ENCODE measurements around the gene KRT25. TPM values are rescaled to one million over a fixed set of nuclear protein-coding genes. Genes with fewer than 3 reads are reported as not detected.
A peak's percentile ranks its signal among the peaks of the same experiment; 100 is the strongest.
"Not testable (repeated sequence)": the region's sequence is repeated elsewhere in the genome, so short reads cannot be mapped to it uniquely, and the experiment has no call there.

KRT25 gene
- total RNA-seq, 2 donors from 2014 or later: not detected

GRCh38 chr17:40779181-40779909, 24.2 kb upstream of the KRT25 start:
- H3K27ac Mint-ChIP-seq: no peak overlapping the region
- peak overlapping the region; percentile 53 to 63 for H3K4me3 Mint-ChIP-seq
- H3K27me3 Mint-ChIP-seq (ENCODE audit: low read depth): peaks cover 59% of the 10 kb centered on the region
- ATAC-seq (replicated peaks in 1 of 2) (peak in 1 of 2 donors; percentile 49), DNase-seq (peak; percentile 9 to 30)
- no peaks in the 10 kb centered on the region for H3K9me3 Mint-ChIP-seq
- H3K36me3 Mint-ChIP-seq (ENCODE audit: insufficient read depth in 2 of 2): no peaks in the 10 kb centered on the region
- H3K4me1 Mint-ChIP-seq (ENCODE audit: low read depth): peaks cover 9% of the 10 kb centered on the region

- no peaks in the 10 kb centered on the region for H3K36me3 Mint-ChIP-seq (ENCODE audit: insufficient read depth in 2 of 2)
- no peaks in the 10 kb centered on the region for H3K9me3 Mint-ChIP-seq
- ATAC-seq (replicated peaks in 1 of 2) (no peak), DNase-seq (no peak)
- peaks cover 62% of the 10 kb centered on the region for H3K27me3 Mint-ChIP-seq (ENCODE audit: low read depth)
- peaks cover 9% of the 10 kb centered on the region for H3K4me1 Mint-ChIP-seq (ENCODE audit: low read depth)
- no peak overlapping the region for H3K4me3 Mint-ChIP-seq
- no peak overlapping the region for H3K27ac Mint-ChIP-seq
These were observed 23.3 kb upstream of the KRT25 start for GRCh38 chr17:40778461-40778860.

GRCh38 chr17:40777971-40778370, 22.8 kb upstream of the KRT25 start:
- Mint-ChIP-seq H3K4me3 (no peak overlapping the region), H3K27ac (no peak overlapping the region), H3K4me1 (ENCODE audit: low read depth) (peaks cover 9% of the 10 kb centered on the region), H3K27me3 (ENCODE audit: low read depth) (peaks cover 63% of the 10 kb centered on the region), H3K9me3 (no peaks in the 10 kb centered on the region), H3K36me3 (ENCODE audit: insufficient read depth in 2 of 2) (no peaks in the 10 kb centered on the region)
- DNase-seq: no peak
- ATAC-seq (replicated peaks in 1 of 2): no peak

GRCh38 chr17:40777459-40777858, 22.3 kb upstream of the KRT25 start:
- no peaks in the 10 kb centered on the region for H3K9me3 Mint-ChIP-seq
- H3K4me3 Mint-ChIP-seq: no peak overlapping the region
- H3K27me3 Mint-ChIP-seq (ENCODE audit: low read depth): peaks cover 68% of the 10 kb centered on the region
- H3K36me3 Mint-ChIP-seq (ENCODE audit: insufficient read depth in 2 of 2): no peaks in the 10 kb centered on the region
- peaks cover 9% of the 10 kb centered on the region for H3K4me1 Mint-ChIP-seq (ENCODE audit: low read depth)
- ATAC-seq (replicated peaks in 1 of 2) (no peak), DNase-seq (no peak)
- no peak overlapping the region for H3K27ac Mint-ChIP-seq

- Mint-ChIP-seq H3K4me1 (ENCODE audit: low read depth) (peaks cover 9% of the 10 kb centered on the region), H3K9me3 (no peaks in the 10 kb centered on the region), H3K27me3 (ENCODE audit: low read depth) (peaks cover 77% of the 10 kb centered on the region), H3K36me3 (ENCODE audit: insufficient read depth in 2 of 2) (no peaks in the 10 kb centered on the region), H3K27ac (no peak overlapping the region), H3K4me3 (no peak overlapping the region)
- ATAC-seq (replicated peaks in 1 of 2) (no peak), DNase-seq (no peak)
These were observed 20.8 kb upstream of the KRT25 start for GRCh38 chr17:40775945-40776344.

GRCh38 chr17:40772101-40772500, 17.0 kb upstream of the KRT25 start, which contains the start of gene KRT26:
Gene KRT26 (minus strand): TSS chr17:40772201. CDS start chr17:40772113, 88 bp downstream.
- no peaks in the 10 kb centered on the region for H3K36me3 Mint-ChIP-seq (ENCODE audit: insufficient read depth in 2 of 2)
- H3K4me3 Mint-ChIP-seq: no peak within 1 kb of the TSS
- no peaks in the 10 kb centered on the region for H3K9me3 Mint-ChIP-seq
- DNase-seq (no peak), ATAC-seq (replicated peaks in 1 of 2) (no peak)
- no peaks in the 10 kb centered on the region for H3K4me1 Mint-ChIP-seq (ENCODE audit: low read depth)
- no peak within 1 kb of the TSS for H3K27ac Mint-ChIP-seq
- peaks cover 52% of the 10 kb centered on the region for H3K27me3 Mint-ChIP-seq (ENCODE audit: low read depth)

- Mint-ChIP-seq H3K9me3 (peaks cover 15 to 16% of the 10 kb centered on the region in 2 donors), H3K36me3 (ENCODE audit: insufficient read depth in 2 of 2) (peaks cover 11 to 14% of the 10 kb centered on the region in 2 donors), H3K4me3 (no peak overlapping the region), H3K4me1 (ENCODE audit: low read depth) (no peaks in the 10 kb centered on the region), H3K27me3 (ENCODE audit: low read depth) (peaks cover 26% of the 10 kb centered on the region), H3K27ac (no peak overlapping the region)
- DNase-seq: no peak
- ATAC-seq (replicated peaks in 1 of 2): no peak
These were observed 10.5 kb upstream of the KRT25 start for GRCh38 chr17:40765657-40766056.

GRCh38 chr17:40763752-40764151, 8.6 kb upstream of the KRT25 start:
- no peaks in the 10 kb centered on the region for H3K4me1 Mint-ChIP-seq (ENCODE audit: low read depth)
- no peak overlapping the region for H3K4me3 Mint-ChIP-seq
- ATAC-seq (replicated peaks in 1 of 2) (no peak), DNase-seq (no peak)
- H3K36me3 Mint-ChIP-seq (ENCODE audit: insufficient read depth in 2 of 2): peaks cover 23 to 24% of the 10 kb centered on the region in 2 donors
- H3K27me3 Mint-ChIP-seq (ENCODE audit: low read depth): peaks cover 29% of the 10 kb centered on the region
- H3K27ac Mint-ChIP-seq: no peak overlapping the region
- peaks cover 26% of the 10 kb centered on the region in 2 donors for H3K9me3 Mint-ChIP-seq

GRCh38 chr17:40760105-40761016, 5.2 kb upstream of the KRT25 start:
- H3K9me3 Mint-ChIP-seq: peaks cover 31 to 35% of the 10 kb centered on the region in 2 donors
- DNase-seq: no peak
- ATAC-seq (replicated peaks in 1 of 2): no peak
- no peaks in the 10 kb centered on the region for H3K4me1 Mint-ChIP-seq (ENCODE audit: low read depth)
- no peak overlapping the region for H3K27ac Mint-ChIP-seq
- H3K27me3 Mint-ChIP-seq (ENCODE audit: low read depth): peaks cover 46% of the 10 kb centered on the region
- no peak overlapping the region for H3K4me3 Mint-ChIP-seq
- peaks cover 23 to 26% of the 10 kb centered on the region in 2 donors for H3K36me3 Mint-ChIP-seq (ENCODE audit: insufficient read depth in 2 of 2)

GRCh38 chr17:40753804-40754203, 1.3 kb downstream of the KRT25 start:
- Mint-ChIP-seq H3K36me3 (ENCODE audit: insufficient read depth in 2 of 2) (peaks cover 0 to 2% of the 10 kb centered on the region in 2 donors), H3K9me3 (peaks cover 6 to 8% of the 10 kb centered on the region in 2 donors), H3K4me1 (ENCODE audit: low read depth) (no peaks in the 10 kb centered on the region), H3K27me3 (ENCODE audit: low read depth) (peaks cover 58% of the 10 kb centered on the region), H3K4me3 (no peak overlapping the region), H3K27ac (no peak overlapping the region)
- ATAC-seq (replicated peaks in 1 of 2) (no peak), DNase-seq (no peak)

- no peaks in the 10 kb centered on the region for H3K4me1 Mint-ChIP-seq (ENCODE audit: low read depth)
- H3K9me3 Mint-ChIP-seq: no peaks in the 10 kb centered on the region
- ATAC-seq (replicated peaks in 1 of 2): no peak
- no peaks in the 10 kb centered on the region for H3K36me3 Mint-ChIP-seq (ENCODE audit: insufficient read depth in 2 of 2)
- H3K27ac Mint-ChIP-seq: no peak overlapping the region
- H3K27me3 Mint-ChIP-seq (ENCODE audit: low read depth): peaks cover 63% of the 10 kb centered on the region
- no peak for DNase-seq
- no peak overlapping the region for H3K4me3 Mint-ChIP-seq
These were observed 4.1 kb downstream of the KRT25 start for GRCh38 chr17:40751065-40751464.

- no peaks in the 10 kb centered on the region for H3K36me3 Mint-ChIP-seq (ENCODE audit: insufficient read depth in 2 of 2)
- DNase-seq (no peak), ATAC-seq (replicated peaks in 1 of 2) (no peak)
These were observed 4.7 kb downstream of the KRT25 start for GRCh38 chr17:40750391-40750790.

GRCh38 chr17:40748666-40749065, 6.5 kb downstream of the KRT25 start:
- not testable (repeated sequence) for H3K4me3 Mint-ChIP-seq; H3K4me1 Mint-ChIP-seq (ENCODE audit: low read depth); ATAC-seq (replicated peaks in 1 of 2); H3K27ac Mint-ChIP-seq; H3K9me3 Mint-ChIP-seq; DNase-seq; H3K36me3 Mint-ChIP-seq (ENCODE audit: insufficient read depth in 2 of 2)
- peaks cover 72% of the 10 kb centered on the region for H3K27me3 Mint-ChIP-seq (ENCODE audit: low read depth)

More at GRCh38 chr17:40750391-40750790, 4.7 kb downstream of the KRT25 start:
- Mint-ChIP-seq H3K9me3 (no peaks in the 10 kb centered on the region), H3K4me3 (no peak overlapping the region), H3K27me3 (ENCODE audit: low read depth) (peaks cover 64% of the 10 kb centered on the region), H3K4me1 (ENCODE audit: low read depth) (no peaks in the 10 kb centered on the region), H3K27ac (no peak overlapping the region)

All from activated T-cell treated with anti-CD3 and anti-CD28 coated beads, Interleukin-2, amount 50 U/mL, for 72 hours (primary cell).